Liver (tissue), 9 donors: Measurements from ENCODE around the gene ASIC4. TPM values are rescaled to one million over a fixed set of nuclear protein-coding genes. Genes with fewer than 3 reads are reported as not detected.

Source experiments
- DNase-seq: peaks from one replicate; pipeline ENCODE4 v3.0.0-alpha.2; 2017; ENCODE audit warnings: low spot score
- H3K27ac ChIP-seq, 2 donors: one replicate each; pipeline ENCODE4 v1.7.0; 2013; ENCODE audit warnings: inconsistent platforms in 2 of 2, low read length in 2 of 2, control low read depth in 1 of 2, low read depth in 1 of 2, mild to moderate bottlenecking in 1 of 2
- H3K27me3 ChIP-seq, 4 donors: one replicate each; pipeline versions ENCODE4 v1.6.1 to v1.7.0; 2013; ENCODE audit warnings: low read length in 3 of 4, inconsistent platforms in 1 of 4, mild to moderate bottlenecking in 1 of 4, moderate library complexity in 1 of 4; ENCODE audit not compliant: control insufficient read depth in 4 of 4, insufficient read depth in 4 of 4
- H3K36me3 ChIP-seq, 4 donors: one replicate each; pipeline versions ENCODE4 v1.6.1 to v1.7.0; 2013; ENCODE audit warnings: low read length in 3 of 4, mild to moderate bottlenecking in 3 of 4, low read depth in 1 of 4, moderate library complexity in 1 of 4; ENCODE audit not compliant: control insufficient read depth in 4 of 4, insufficient read depth in 3 of 4
- H3K4me1 ChIP-seq, 4 donors: one replicate each; pipeline versions ENCODE4 v1.6.1 to v1.7.0; 2013; ENCODE audit warnings: low read length in 3 of 4, mild to moderate bottlenecking in 3 of 4, moderate library complexity in 1 of 4; ENCODE audit not compliant: control insufficient read depth in 4 of 4, insufficient read depth in 4 of 4
- H3K4me3 ChIP-seq, 3 donors: one replicate each; pipeline versions ENCODE4 v1.6.1 to v1.7.0; 2013; ENCODE audit warnings: low read length in 3 of 3, control low read depth in 1 of 3, low read depth in 1 of 3, mild to moderate bottlenecking in 1 of 3
- H3K9ac ChIP-seq, 2 donors: one replicate each; pipeline ENCODE4 v1.7.0; 2013; ENCODE audit warnings: low read length in 2 of 2, mild to moderate bottlenecking in 2 of 2, moderate library complexity in 2 of 2, control low read depth in 1 of 2, low read depth in 1 of 2
- H3K9me3 ChIP-seq, 4 donors: one replicate each; pipeline versions ENCODE4 v1.6.1 to v1.7.0; 2013; ENCODE audit warnings: low read length in 3 of 4; ENCODE audit not compliant: control insufficient read depth in 4 of 4
- ATF3 ChIP-seq: IDR thresholded peaks from 2 replicates; pipeline ENCODE4 v1.6.1; 2016; ENCODE audit warnings: antibody characterized with exemption
- EGR1 ChIP-seq, 2 donors: IDR thresholded peaks; 2 replicates each; pipeline ENCODE4 v1.6.1; 2016 to 2018; ENCODE audit warnings: antibody characterized with exemption in 2 of 2, low read depth in 2 of 2
- FOXA1 ChIP-seq: IDR thresholded peaks from 2 replicates; pipeline ENCODE4 v1.6.1; 2016; ENCODE audit warnings: antibody characterized with exemption
- FOXA2 ChIP-seq: IDR thresholded peaks from 2 replicates; pipeline ENCODE4 v1.6.1; 2016; ENCODE audit warnings: antibody characterized with exemption
- GABPA ChIP-seq, 2 donors: IDR thresholded peaks in 1 of 2; conservative IDR thresholded peaks in 1 of 2; 2 replicates each; pipeline ENCODE4 v1.6.1; 2016; ENCODE audit warnings: antibody characterized with exemption in 2 of 2, mild to moderate bottlenecking in 1 of 2, moderate library complexity in 1 of 2
- HNF4G ChIP-seq: IDR thresholded peaks from 2 replicates; pipeline ENCODE4 v1.6.1; 2016; ENCODE audit warnings: antibody characterized with exemption
- JUND ChIP-seq, 2 donors: IDR thresholded peaks; 2 replicates each; pipeline ENCODE4 v1.6.1; 2016; ENCODE audit warnings: antibody characterized with exemption in 2 of 2
- RAD21 ChIP-seq, 2 donors: IDR thresholded peaks; 2 replicates each; pipeline ENCODE4 v1.6.1; 2016; ENCODE audit warnings: antibody characterized with exemption in 2 of 2, mild to moderate bottlenecking in 2 of 2
- REST ChIP-seq: IDR thresholded peaks from 2 replicates; pipeline ENCODE4 v1.6.1; 2016; ENCODE audit warnings: antibody characterized with exemption, mild to moderate bottlenecking
- SP1 ChIP-seq: IDR thresholded peaks from 2 replicates; pipeline ENCODE4 v1.6.1; 2018; ENCODE audit warnings: antibody characterized with exemption, mild to moderate bottlenecking
- YY1 ChIP-seq: IDR thresholded peaks from 2 replicates; pipeline ENCODE4 v1.6.1; 2016; ENCODE audit warnings: antibody characterized with exemption, mild to moderate bottlenecking
- ZBTB33 ChIP-seq: IDR thresholded peaks from 2 replicates; pipeline ENCODE4 v1.6.1; 2016; ENCODE audit warnings: antibody characterized with exemption
- WGBS: extraction: QIAGEN DNeasy Blood & Tissue Kit; methylation state at CpG from one replicate; pipeline ENCODE4 v1.1.7; 2013; 5-methylcytosine and 5-hydroxymethylcytosine counted together
- polyA plus RNA-seq, 2 donors: library from polyadenylated mRNA; stranded (reverse) in 1 of 2; unstranded in 1 of 2; fragments of 200-250 nt in 1 of 2; fragments of >200 nt in 1 of 2; fragmentation: Nextera tagmentation in 1 of 2; extraction: Ambion mirVana in 1 of 2; gene quantifications; one replicate each; pipeline versions ENCODE4 v1.2.1 to v1.2.3, GENCODE V29; 2013 to 2015
- total RNA-seq, 2 donors: library from RNA; depleted of rRNA; stranded (reverse); fragments of >200 nt; gene quantifications; one replicate each; pipeline ENCODE4 v1.2.3, GENCODE V29; 2014
- TF ChIP-seq, protein P1 (sequence below): IDR thresholded peaks from 2 replicates; pipeline ENCODE4 v1.6.1; 2016; ENCODE audit warnings: antibody characterized with exemption
- TF ChIP-seq, protein P2 (sequence below): fragments of 150-350 bp; IDR thresholded peaks from 2 replicates; pipeline ENCODE4 v1.5.1; 2017; ENCODE audit warnings: improper control_type of control experiment, low read depth, low read length; ENCODE audit not compliant: missing input control
- donor health status: healthy.
- donor health status: healthy.
- donor health status: healthy.
- donor health status: healthy.
- donor health status: healthy.

ASIC4 gene
- total and polyA plus RNA-seq, 4 donors: 0.08 to 1.5 TPM; not detected in 2

DNA sequence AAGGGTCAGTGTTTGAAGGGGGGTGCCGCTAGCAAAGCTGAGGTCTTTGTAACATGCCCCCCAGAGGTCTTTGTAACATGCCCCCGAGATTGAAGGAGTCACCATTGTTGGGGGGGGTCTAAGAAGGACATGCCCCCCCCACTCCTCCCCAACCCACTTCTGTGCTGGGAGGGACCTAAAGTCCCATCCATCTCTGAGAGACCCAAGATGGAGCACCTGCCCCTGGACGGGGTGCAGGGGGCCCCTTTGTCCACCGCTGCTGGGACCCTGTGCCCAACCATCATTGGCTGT, 5.9 kb upstream of the ASIC4 start:
- WGBS: 86% methylated on average over 4 of the region's 4 CpGs
- Histone ChIP-seq H3K4me1 (peaks cover 0 to 9% (median 6%) of the 10 kb centered on the region in 4 donors), H3K27me3 (no peaks in the 10 kb centered on the region), H3K36me3 (peaks cover 13 to 28% (median 14%) of the 10 kb centered on the region in 4 donors), H3K9me3 (no peaks in the 10 kb centered on the region), H3K27ac (no peak overlapping the region), H3K9ac (no peak overlapping the region), H3K4me3 (no peak overlapping the region)
- TF ChIP-seq SP1 (no peak), RAD21 (IDR thresholded peaks at IDR 0.05) (no peak), REST (no peak), JUND (IDR thresholded peaks at IDR 0.05) (no peak), HNF4G (no peak), GABPA (IDR thresholded peaks at IDR 0.05 in 1 of 2, conservative IDR thresholded peaks at IDR 0.05 in 1 of 2) (no peak), FOXA1 (no peak), ATF3 (no peak), FOXA2 (no peak), ZBTB33 (no peak), YY1 (no peak)
- TF ChIP-seq, protein P1, sequence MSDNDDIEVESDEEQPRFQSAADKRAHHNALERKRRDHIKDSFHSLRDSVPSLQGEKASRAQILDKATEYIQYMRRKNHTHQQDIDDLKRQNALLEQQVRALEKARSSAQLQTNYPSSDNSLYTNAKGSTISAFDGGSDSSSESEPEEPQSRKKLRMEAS: no peak
- TF ChIP-seq, protein P2, sequence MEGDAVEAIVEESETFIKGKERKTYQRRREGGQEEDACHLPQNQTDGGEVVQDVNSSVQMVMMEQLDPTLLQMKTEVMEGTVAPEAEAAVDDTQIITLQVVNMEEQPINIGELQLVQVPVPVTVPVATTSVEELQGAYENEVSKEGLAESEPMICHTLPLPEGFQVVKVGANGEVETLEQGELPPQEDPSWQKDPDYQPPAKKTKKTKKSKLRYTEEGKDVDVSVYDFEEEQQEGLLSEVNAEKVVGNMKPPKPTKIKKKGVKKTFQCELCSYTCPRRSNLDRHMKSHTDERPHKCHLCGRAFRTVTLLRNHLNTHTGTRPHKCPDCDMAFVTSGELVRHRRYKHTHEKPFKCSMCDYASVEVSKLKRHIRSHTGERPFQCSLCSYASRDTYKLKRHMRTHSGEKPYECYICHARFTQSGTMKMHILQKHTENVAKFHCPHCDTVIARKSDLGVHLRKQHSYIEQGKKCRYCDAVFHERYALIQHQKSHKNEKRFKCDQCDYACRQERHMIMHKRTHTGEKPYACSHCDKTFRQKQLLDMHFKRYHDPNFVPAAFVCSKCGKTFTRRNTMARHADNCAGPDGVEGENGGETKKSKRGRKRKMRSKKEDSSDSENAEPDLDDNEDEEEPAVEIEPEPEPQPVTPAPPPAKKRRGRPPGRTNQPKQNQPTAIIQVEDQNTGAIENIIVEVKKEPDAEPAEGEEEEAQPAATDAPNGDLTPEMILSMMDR: no peak
- no peak for DNase-seq

- no peaks in the 10 kb centered on the region for H3K9me3 ChIP-seq
- TF ChIP-seq SP1 (no peak), HNF4G (no peak), ATF3 (no peak), FOXA2 (no peak), REST (no peak), EGR1 (IDR thresholded peaks at IDR 0.05; ENCODE audit: low read depth in 2 of 2) (no peak), FOXA1 (no peak), JUND (IDR thresholded peaks at IDR 0.05) (no peak), YY1 (no peak), RAD21 (IDR thresholded peaks at IDR 0.05) (no peak)
- TF ChIP-seq, protein P1: no peak
- no peak overlapping the region for H3K27ac ChIP-seq
- H3K36me3 ChIP-seq: peaks cover 5 to 21% (median 9%) of the 10 kb centered on the region in 4 donors
- WGBS: 31% methylated on average over 14 of the region's 14 CpGs
- H3K4me1 ChIP-seq: peaks cover 0 to 9% (median 6%) of the 10 kb centered on the region in 4 donors
- peak; percentile 63 for DNase-seq
- H3K4me3 ChIP-seq: no peak overlapping the region
- H3K9ac ChIP-seq: no peak overlapping the region
- no peaks in the 10 kb centered on the region for H3K27me3 ChIP-seq
These were observed 5.1 kb upstream of the ASIC4 start for GRCh38 chr2:219508971-219509779.
